ENCODE measurements around the gene CACNA1I.

- TF ChIP-seq CTCF (IDR thresholded peaks at IDR 0.05): no peak
- TF ChIP-seq POLR2AphosphoS5 (IDR thresholded peaks at IDR 0.05; ENCODE audit: low read depth, low read length): no peak
- no peak for TF ChIP-seq YY1 (IDR thresholded peaks at IDR 0.05; ENCODE audit: low read depth)
- TF ChIP-seq MAX (IDR thresholded peaks at IDR 0.05; ENCODE audit: low read depth): no peak
- no peak for TF ChIP-seq MXI1 (IDR thresholded peaks at IDR 0.05; ENCODE audit: low read depth, low read length)
- TF ChIP-seq NFIC (IDR thresholded peaks at IDR 0.05; ENCODE audit: borderline replicate concordance): no peak
- no peak for TF ChIP-seq TCF12 (IDR thresholded peaks at IDR 0.05)
These were observed 161.5 kb downstream of the CACNA1I start for GRCh38 chr22:39731881-39732555.

All from SK-N-SH (cell line).